Spinal cord (tissue), 10 donors: ENCODE results near the gene ACSM2A. TPM values are rescaled to one million over a fixed set of nuclear protein-coding genes. Genes with fewer than 3 reads are reported as not detected.
"Not testable (repeated sequence)": the region's sequence is repeated elsewhere in the genome, so short reads cannot be mapped to it uniquely, and the experiment has no call there.

ENCODE experiments used
- DNase-seq, 6 donors: peaks; one replicate each; pipeline versions ENCODE4 v3.0.0 to v3.0.0-alpha.2; 2013 to 2015; ENCODE audit warnings: low spot score in 6 of 6, low read depth in 4 of 6
- H3K27ac ChIP-seq: one replicate; pipeline ENCODE4 v1.5.1; 2013; ENCODE audit warnings: low read depth, low read length, control low read depth
- H3K27me3 ChIP-seq: one replicate; pipeline ENCODE4 v1.6.1; 2013; ENCODE audit warnings: low read length; ENCODE audit not compliant: control insufficient read depth, insufficient read depth
- H3K36me3 ChIP-seq: one replicate; pipeline ENCODE4 v1.6.1; 2013; ENCODE audit warnings: low read length; ENCODE audit not compliant: control insufficient read depth, insufficient read depth
- H3K4me1 ChIP-seq: one replicate; pipeline ENCODE4 v1.6.1; 2013; ENCODE audit warnings: low read length; ENCODE audit not compliant: control insufficient read depth, insufficient read depth
- H3K4me3 ChIP-seq: one replicate; pipeline ENCODE4 v1.5.1; 2013; ENCODE audit warnings: low read depth, low read length, control low read depth
- H3K9me3 ChIP-seq: one replicate; pipeline ENCODE4 v1.6.1; 2013; ENCODE audit warnings: low read length; ENCODE audit not compliant: control insufficient read depth, insufficient read depth
- WGBS: methylation state at CpG from one replicate; pipeline ENCODE4 v1.1.5; 2013; ENCODE audit warnings: missing lambda C conversion rate; ENCODE audit not compliant: insufficient coverage; 5-methylcytosine and 5-hydroxymethylcytosine counted together
- polyA plus RNA-seq, 2 donors: library from polyadenylated mRNA; unstranded; fragments of 120-200 nt; gene quantifications; one replicate each; pipeline ENCODE4 v1.2.1, GENCODE V29; 2013; ENCODE audit not compliant: insufficient read length in 2 of 2
- total RNA-seq, 2 donors: library from RNA; depleted of rRNA in 1 of 2; stranded (reverse); fragments of 120-200 nt in 1 of 2; fragments of >200 nt in 1 of 2; gene quantifications; one replicate each; pipeline versions ENCODE4 v1.2.3 to v1.2.4, GENCODE V29; 2013 to 2014
- donor health status: healthy.

Gene ACSM2A
- total and polyA plus RNA-seq, 4 donors, result 0.11 to 0.71 (median 0.56) TPM; not detected in 1

DNA sequence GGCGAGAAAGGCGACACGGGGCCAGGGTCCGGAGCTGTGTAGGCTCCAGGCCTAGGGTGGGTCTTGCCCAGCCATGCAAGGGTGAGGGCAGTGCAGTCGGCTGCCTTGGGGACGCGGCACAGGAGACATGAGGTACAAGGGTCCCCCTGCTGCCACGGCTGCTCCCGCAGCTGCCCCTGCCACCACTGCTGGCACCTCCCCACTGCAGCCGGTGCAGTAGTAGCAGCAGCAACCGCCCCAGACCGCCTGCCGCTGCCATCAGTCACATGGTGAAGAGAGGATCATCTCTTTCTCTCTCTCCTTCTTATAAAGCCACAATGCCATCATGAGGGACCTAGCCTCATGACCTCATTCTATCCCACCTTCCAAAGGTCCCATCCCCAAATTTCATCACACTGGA is 80.5 kb downstream of the ACSM2A start:
- not testable (repeated sequence) for DNase-seq, H3K4me1 ChIP-seq, H3K9me3 ChIP-seq, H3K36me3 ChIP-seq, H3K27me3 ChIP-seq, H3K4me3 ChIP-seq, H3K27ac ChIP-seq
- no CpG with 5 or more reads among the region's 13 CpGs for WGBS

DNA sequence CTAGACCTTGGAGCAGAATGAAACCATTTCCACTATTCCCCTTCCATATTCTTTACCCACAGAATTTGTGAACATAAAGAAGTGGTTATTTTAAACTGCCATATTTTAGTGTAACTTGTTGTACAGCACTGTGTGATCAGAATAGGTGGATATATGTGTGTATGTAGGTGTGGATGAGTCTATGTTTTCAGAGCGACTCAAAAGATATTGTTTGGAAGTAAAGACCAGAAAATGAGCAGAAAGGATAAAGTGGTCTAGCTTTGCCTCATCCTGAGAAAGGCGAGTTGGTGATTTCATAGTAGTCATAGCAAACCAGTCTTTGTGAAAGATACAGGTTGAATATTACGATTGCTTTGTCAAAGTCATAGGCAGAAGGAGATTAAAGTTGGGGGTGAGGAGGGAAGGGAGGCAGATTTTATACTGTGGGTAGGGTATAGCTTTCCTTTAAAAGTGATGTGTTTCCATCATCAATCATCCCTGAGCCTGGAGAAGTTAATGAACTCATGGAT is 81.0 kb downstream of the ACSM2A start:
- H3K9me3 ChIP-seq, H3K27ac ChIP-seq, DNase-seq, H3K27me3 ChIP-seq, H3K36me3 ChIP-seq, H3K4me3 ChIP-seq, H3K4me1 ChIP-seq: not testable (repeated sequence)
- WGBS, result no CpG with 5 or more reads among the region's 3 CpGs

DNA sequence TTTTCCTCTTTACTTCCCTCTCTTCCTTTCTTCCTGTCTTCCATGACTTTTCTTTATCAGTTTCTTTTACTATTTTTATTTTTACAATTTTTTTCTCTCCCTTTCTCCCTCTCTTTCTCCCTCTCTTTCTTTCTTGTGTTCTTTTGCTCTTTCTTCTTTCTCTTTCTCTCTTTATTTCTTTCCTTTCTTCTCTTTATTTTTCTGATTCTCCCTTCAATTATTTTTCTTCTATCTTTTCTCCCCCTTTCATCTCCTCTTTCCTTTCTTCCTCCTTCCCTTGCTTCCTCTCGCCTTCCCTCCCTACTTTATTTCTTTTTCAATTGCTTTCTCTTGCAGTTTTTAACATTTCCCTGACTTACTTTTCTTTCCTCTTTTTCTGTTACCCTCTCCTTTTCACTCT is 85.3 kb downstream of the ACSM2A start:
- H3K36me3 ChIP-seq, DNase-seq, H3K4me3 ChIP-seq, H3K4me1 ChIP-seq, H3K9me3 ChIP-seq, H3K27me3 ChIP-seq, H3K27ac ChIP-seq: not testable (repeated sequence)
- WGBS, result 40% methylated on average over 1 of the region's 1 CpG

Other genes with a start within 250 kb of the ACSM2A start
- gene GP2, start 124.0 kb upstream of the ACSM2A start, total RNA-seq, result not detected
- under 1 TPM; 0.17 to 0.21 TPM for gene GP2, start 124.0 kb upstream of the ACSM2A start, polyA plus RNA-seq
- gene UMOD, start 98.8 kb upstream of the ACSM2A start, total RNA-seq, result not detected
- gene UMOD, start 98.8 kb upstream of the ACSM2A start, polyA plus RNA-seq, result under 1 TPM; 0.19 to 0.63 TPM
- not detected for gene PDILT, start 46.8 kb upstream of the ACSM2A start, total RNA-seq
- gene PDILT, start 46.8 kb upstream of the ACSM2A start, polyA plus RNA-seq, result not detected
- 1 to 10 TPM; 1.7 to 2.2 TPM for gene ACSM5, start 42.0 kb upstream of the ACSM2A start, total RNA-seq
- 1 to 10 TPM; 2.2 to 2.4 TPM for gene ACSM5, start 42.0 kb upstream of the ACSM2A start, polyA plus RNA-seq
- gene ACSM2B, start 124.8 kb downstream of the ACSM2A start, total RNA-seq, result not detected
- under 1 TPM in 1 of 2 donors, not detected in 1; 0.99 TPM for gene ACSM2B, start 124.8 kb downstream of the ACSM2A start, polyA plus RNA-seq
- gene ACSM1, start 246.2 kb downstream of the ACSM2A start, total RNA-seq, result under 1 TPM; 0.10 to 0.22 TPM
- under 1 TPM; 0.11 to 0.22 TPM for gene ACSM1, start 246.2 kb downstream of the ACSM2A start, polyA plus RNA-seq